ENCODE measurements around the gene PNMA5.
A peak's percentile ranks its signal among the peaks of the same experiment; 100 is the strongest.

The PNMA5 gene

DNA sequence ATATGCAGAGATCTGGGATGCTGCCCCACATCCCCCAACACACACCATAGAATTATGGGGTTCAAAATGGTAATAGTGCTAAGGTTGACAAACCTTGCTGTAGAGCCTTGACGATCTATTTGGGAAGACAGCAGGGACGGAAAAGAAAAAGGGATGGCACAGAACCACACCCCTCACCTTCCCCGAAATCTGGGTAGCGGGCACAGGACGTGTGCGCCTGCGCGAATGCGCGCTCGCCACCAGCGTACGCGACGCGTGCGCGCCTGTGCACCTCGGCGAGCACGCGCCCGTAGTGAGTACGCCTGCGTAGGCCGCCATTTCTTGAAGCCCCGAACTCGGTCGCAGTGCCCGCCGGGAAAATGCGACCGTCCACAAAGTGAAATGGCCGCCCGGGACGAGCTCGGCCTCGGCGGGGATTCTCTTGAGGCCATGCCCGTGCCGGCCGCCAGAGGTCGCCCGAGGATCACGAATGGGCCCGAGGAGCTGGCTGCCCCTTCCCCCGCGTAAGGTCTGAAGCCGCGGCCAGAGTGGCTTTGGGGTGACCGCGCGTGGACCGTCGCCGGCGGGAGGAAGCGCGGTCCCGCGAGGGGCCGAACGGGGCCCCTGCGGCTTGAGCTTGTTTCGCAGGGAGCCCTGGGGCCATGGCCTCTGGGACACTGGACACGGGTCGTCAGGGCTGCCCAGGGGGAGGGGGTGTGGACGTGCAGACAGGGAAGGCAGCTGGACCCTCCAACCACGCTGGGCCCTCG lies 52.4 kb downstream of the PNMA5 start:
- Histone ChIP-seq H3K4me3 (peak overlapping the region; percentile 57 to 66), H3K4me1 (peaks cover 0 to 9% (median 0%) of the 10 kb centered on the region in 4 donors)

More for the DNA sequence above, 52.4 kb downstream of the PNMA5 start:
- no peaks in the 10 kb centered on the region for H3K9me3 ChIP-seq
- TF ChIP-seq, protein P1, sequence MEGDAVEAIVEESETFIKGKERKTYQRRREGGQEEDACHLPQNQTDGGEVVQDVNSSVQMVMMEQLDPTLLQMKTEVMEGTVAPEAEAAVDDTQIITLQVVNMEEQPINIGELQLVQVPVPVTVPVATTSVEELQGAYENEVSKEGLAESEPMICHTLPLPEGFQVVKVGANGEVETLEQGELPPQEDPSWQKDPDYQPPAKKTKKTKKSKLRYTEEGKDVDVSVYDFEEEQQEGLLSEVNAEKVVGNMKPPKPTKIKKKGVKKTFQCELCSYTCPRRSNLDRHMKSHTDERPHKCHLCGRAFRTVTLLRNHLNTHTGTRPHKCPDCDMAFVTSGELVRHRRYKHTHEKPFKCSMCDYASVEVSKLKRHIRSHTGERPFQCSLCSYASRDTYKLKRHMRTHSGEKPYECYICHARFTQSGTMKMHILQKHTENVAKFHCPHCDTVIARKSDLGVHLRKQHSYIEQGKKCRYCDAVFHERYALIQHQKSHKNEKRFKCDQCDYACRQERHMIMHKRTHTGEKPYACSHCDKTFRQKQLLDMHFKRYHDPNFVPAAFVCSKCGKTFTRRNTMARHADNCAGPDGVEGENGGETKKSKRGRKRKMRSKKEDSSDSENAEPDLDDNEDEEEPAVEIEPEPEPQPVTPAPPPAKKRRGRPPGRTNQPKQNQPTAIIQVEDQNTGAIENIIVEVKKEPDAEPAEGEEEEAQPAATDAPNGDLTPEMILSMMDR (IDR thresholded peaks at IDR 0.05): peak; percentile 75 to 91
- intact Hi-C loops (cut with DNase I; ENCODE audit: low total_unique reads): no loop called here
- H3K36me3 ChIP-seq: peaks cover 0 to 5% (median 0%) of the 10 kb centered on the region in 3 donors
- peak; percentile 80 to 94 for DNase-seq
- no peaks in the 10 kb centered on the region for H3K27me3 ChIP-seq
- H3K27ac ChIP-seq: peak overlapping the region; percentile 78 to 85

Data from tibial artery (tissue), 4 donors.